Neural cell (in vitro differentiated cells): Measurements from ENCODE around the gene FAM98B. TPM values are rescaled to one million over a fixed set of nuclear protein-coding genes. Genes with fewer than 3 reads are reported as not detected.
A peak's percentile ranks its signal among the peaks of the same experiment; 100 is the strongest.

Experiments
- H2AFZ ChIP-seq: fragments of 200-600, 300-800 bp; sonication (generic), shearing (Covaris generic); 2 replicates; pipeline ENCODE4 v1.6.0; 2014; ENCODE audit warnings: low read depth, mild to moderate bottlenecking, antibody characterized with exemption, low read length, moderate library complexity
- H3F3A ChIP-seq: fragments of 200-600 bp; shearing (Covaris generic); 2 replicates; pipeline ENCODE4 v1.6.1; 2016; ENCODE audit warnings: mild to moderate bottlenecking, moderate library complexity, mixed read lengths, antibody characterized with exemption, low read length; ENCODE audit not compliant: insufficient read depth, poor library complexity, severe bottlenecking
- H3K27ac ChIP-seq: fragments of 200-600, 300-800 bp; sonication (generic), shearing (Covaris generic); 2 replicates; pipeline ENCODE4 v1.5.1; 2014; ENCODE audit warnings: mild to moderate bottlenecking, low read length, moderate library complexity
- H3K27me3 ChIP-seq: fragments of 300-800, 200-600 bp; sonication (generic), shearing (Covaris generic); 2 replicates; pipeline ENCODE4 v1.6.0; 2014; ENCODE audit warnings: mild to moderate bottlenecking, low read depth, low read length, moderate library complexity; ENCODE audit not compliant: insufficient read depth
- H3K36me3 ChIP-seq: fragments of 300-800, 200-600 bp; sonication (generic), shearing (Covaris generic); 2 replicates; pipeline ENCODE4 v1.5.1; 2014; ENCODE audit warnings: mild to moderate bottlenecking, antibody characterized with exemption, low read length, moderate library complexity; ENCODE audit not compliant: insufficient read depth
- H3K4me2 ChIP-seq: fragments of 300-800, 200-600 bp; sonication (generic), shearing (Covaris generic); 2 replicates; pipeline ENCODE4 v1.6.0; 2014; ENCODE audit warnings: mild to moderate bottlenecking, low read length
- H3K4me3 ChIP-seq: fragments of 300-800, 200-600 bp; sonication (generic), shearing (Covaris generic); 2 replicates; pipeline ENCODE4 v1.5.1; 2014; ENCODE audit warnings: mild to moderate bottlenecking, low read length, moderate library complexity
- H3K79me2 ChIP-seq: fragments of 200-600 bp; shearing (Covaris generic); replicated peaks from 2 replicates; pipeline ENCODE4 v1.6.0; 2014; ENCODE audit warnings: mild to moderate bottlenecking, low read length, moderate library complexity; ENCODE audit not compliant: insufficient read depth
- H3K9ac ChIP-seq: fragments of 300-800, 200-600 bp; sonication (generic), shearing (Covaris generic); 2 replicates; pipeline ENCODE4 v1.6.1; 2016; ENCODE audit warnings: mild to moderate bottlenecking, low read length, mixed read lengths
- H3K9me2 ChIP-seq: fragments of 200-600 bp; shearing (Covaris generic); 2 replicates; pipeline ENCODE4 v1.6.1; 2016; ENCODE audit warnings: mild to moderate bottlenecking, low read length, mixed read lengths; ENCODE audit not compliant: insufficient read depth
- H3K9me3 ChIP-seq: fragments of 200-600, 300-800 bp; sonication (generic), shearing (Covaris generic); 2 replicates; pipeline ENCODE4 v1.6.1; 2016; ENCODE audit warnings: mild to moderate bottlenecking, mixed run types, low read length, moderate library complexity, mixed read lengths
- H4K20me1 ChIP-seq: fragments of 200-600 bp; shearing (Covaris generic); 2 replicates; pipeline ENCODE4 v1.6.1; 2016; ENCODE audit warnings: mild to moderate bottlenecking, mixed run types; ENCODE audit not compliant: insufficient read depth
- CTCF ChIP-seq: fragments of 450-650 bp; IDR thresholded peaks from 2 replicates; pipeline ENCODE4 v1.5.1; 2014; ENCODE audit warnings: antibody characterized with exemption, mild to moderate bottlenecking, moderate library complexity; ENCODE audit not compliant: poor library complexity, severe bottlenecking
- EP300 ChIP-seq: fragments of 450-650 bp; conservative IDR thresholded peaks from 2 replicates; pipeline ENCODE4 v1.6.1; 2014; ENCODE audit warnings: antibody characterized with exemption, mild to moderate bottlenecking, moderate library complexity; ENCODE audit not compliant: poor library complexity, severe bottlenecking
- EZH2 ChIP-seq: fragments of 200-600, 300-800 bp; shearing (Covaris generic), sonication (generic); IDR thresholded peaks from 2 replicates; pipeline ENCODE4 v1.6.1; 2014; ENCODE audit warnings: antibody characterized with exemption, low read length, borderline replicate concordance, mild to moderate bottlenecking; ENCODE audit not compliant: insufficient read depth, poor library complexity, severe bottlenecking
- MXI1 ChIP-seq: fragments of 450-650 bp; conservative IDR thresholded peaks from 2 replicates; pipeline ENCODE4 v1.6.1; 2014; ENCODE audit warnings: antibody characterized with exemption, mild to moderate bottlenecking; ENCODE audit not compliant: poor library complexity, severe bottlenecking
- POLR2AphosphoS5 ChIP-seq: IDR thresholded peaks from 2 replicates; pipeline ENCODE4 v1.6.1; 2012
- RAD21 ChIP-seq: fragments of 450-650 bp; conservative IDR thresholded peaks from 2 replicates; pipeline ENCODE4 v1.6.1; 2014; ENCODE audit warnings: antibody characterized with exemption, mild to moderate bottlenecking, moderate library complexity
- REST ChIP-seq: IDR thresholded peaks from 2 replicates; pipeline ENCODE4 v1.6.1; 2012; ENCODE audit warnings: borderline replicate concordance
- SMC3 ChIP-seq: fragments of 450-650 bp; conservative IDR thresholded peaks from 2 replicates; pipeline ENCODE4 v1.6.1; 2014; ENCODE audit warnings: antibody characterized with exemption, mild to moderate bottlenecking, moderate library complexity; ENCODE audit not compliant: poor library complexity
- TAF1 ChIP-seq: IDR thresholded peaks from 2 replicates; pipeline ENCODE4 v1.6.1; 2012; ENCODE audit warnings: low read depth
- polyA plus RNA-seq: library from polyadenylated mRNA; depleted of rRNA; stranded (reverse); fragments of >200 nt; gene quantifications from 2 replicates; pipeline ENCODE4 v1.2.3, GENCODE V29; 2014

FAM98B gene
- polyA plus RNA-seq, 1 donor from 2014 or later: 12.7 TPM

GRCh38 chr15:38412466-38412865 is 41.5 kb upstream of the FAM98B start:
- Histone ChIP-seq H3K27me3 (no peaks in the 10 kb centered on the region), H3K9me3 (no peaks in the 10 kb centered on the region), H3K9ac (no peak overlapping the region), H3K36me3 (no peaks in the 10 kb centered on the region), H3K4me3 (no peak overlapping the region), H3F3A (no peaks in the 10 kb centered on the region), H2AFZ (no peak overlapping the region), H3K9me2 (no peaks in the 10 kb centered on the region), H3K27ac (no peak overlapping the region), H4K20me1 (no peaks in the 10 kb centered on the region), H3K79me2 (no peaks in the 10 kb centered on the region), H3K4me2 (no peak overlapping the region)
- TF ChIP-seq MXI1 (no peak), CTCF (no peak), TAF1 (no peak), EZH2 (no peak), POLR2AphosphoS5 (no peak), REST (no peak), SMC3 (no peak)

GRCh38 chr15:38414357-38414756 is 39.6 kb upstream of the FAM98B start:
- Histone ChIP-seq H3K9ac (no peak overlapping the region), H3K4me2 (no peak overlapping the region), H3K79me2 (no peaks in the 10 kb centered on the region), H3K27ac (no peak overlapping the region), H3F3A (no peaks in the 10 kb centered on the region), H4K20me1 (no peaks in the 10 kb centered on the region), H3K27me3 (no peaks in the 10 kb centered on the region), H3K4me3 (no peak overlapping the region), H2AFZ (no peak overlapping the region), H3K9me3 (no peaks in the 10 kb centered on the region), H3K36me3 (no peaks in the 10 kb centered on the region), H3K9me2 (no peaks in the 10 kb centered on the region)
- TF ChIP-seq REST (no peak), POLR2AphosphoS5 (no peak), EP300 (no peak), RAD21 (peak; percentile 38), SMC3 (peak; percentile 26), CTCF (peak; percentile 39), EZH2 (no peak), TAF1 (no peak)
